Motor neuron (in vitro differentiated cells): Measurements from ENCODE around the gene TPM1. TPM values are rescaled to one million over a fixed set of nuclear protein-coding genes. Genes with fewer than 3 reads are reported as not detected.

Source experiments
- ATAC-seq, 8 experiments: fragments of 200-7000 bp; cut with Tn5 transposase; replicated peaks in 6 of 8; 2 replicates each; pipeline ENCODE4 v1.8.0; 2021; ENCODE audit warnings: mild to moderate bottlenecking in 8 of 8, moderate library complexity in 8 of 8
- H3K27ac ChIP-seq, 2 donors: fragments of 250-450 bp; sonication (Bioruptor Pico); 2 replicates each; pipeline ENCODE4 v1.9.0; 2021; ENCODE audit warnings: antibody characterized with exemption in 2 of 2, mild to moderate bottlenecking in 2 of 2, moderate library complexity in 1 of 2
- H3K4me1 ChIP-seq, 2 donors: fragments of 250-450 bp; sonication (Bioruptor Pico); replicated peaks in 1 of 2; 2 replicates each; pipeline ENCODE4 v1.6.1; 2021; ENCODE audit warnings: antibody characterized with exemption in 2 of 2, mild to moderate bottlenecking in 2 of 2, moderate library complexity in 1 of 2
- H3K4me3 ChIP-seq, 5 donors: fragments of 250-450 bp; sonication (Bioruptor Pico); 2 replicates each; pipeline ENCODE4 v1.9.0; 2021; ENCODE audit warnings: antibody characterized with exemption in 5 of 5, mild to moderate bottlenecking in 5 of 5, moderate library complexity in 4 of 5
- WGBS, 10 experiments: fragments of 450-650 bp; shearing (Covaris generic); methylation state at CpG; one replicate each; pipeline ENCODE4 v1.0.0; 2022; 5-methylcytosine and 5-hydroxymethylcytosine counted together
- in situ Hi-C, 9 experiments: fragments of 400-800 bp; cut with MboI; loops; one replicate each; pipeline ENCODE4 v1.15.0; 2021; ENCODE audit warnings: low sequenced_read_pairs in 9 of 9, low pct_unique_long_range_greater_than_20kb in 2 of 9; ENCODE audit not compliant: unreplicated experiment in 9 of 9
- total RNA-seq, 8 experiments: library from RNA; unstranded; fragments of 300-600 nt; gene quantifications; 2 replicates each; pipeline versions ENCODE4 v1.2.3 to v1.2.4, GENCODE V29; 2022

The TPM1 gene
- total RNA-seq, 8 experiments from 2014 or later, result 34.3 to 1,055 (median 81.7) TPM

DNA sequence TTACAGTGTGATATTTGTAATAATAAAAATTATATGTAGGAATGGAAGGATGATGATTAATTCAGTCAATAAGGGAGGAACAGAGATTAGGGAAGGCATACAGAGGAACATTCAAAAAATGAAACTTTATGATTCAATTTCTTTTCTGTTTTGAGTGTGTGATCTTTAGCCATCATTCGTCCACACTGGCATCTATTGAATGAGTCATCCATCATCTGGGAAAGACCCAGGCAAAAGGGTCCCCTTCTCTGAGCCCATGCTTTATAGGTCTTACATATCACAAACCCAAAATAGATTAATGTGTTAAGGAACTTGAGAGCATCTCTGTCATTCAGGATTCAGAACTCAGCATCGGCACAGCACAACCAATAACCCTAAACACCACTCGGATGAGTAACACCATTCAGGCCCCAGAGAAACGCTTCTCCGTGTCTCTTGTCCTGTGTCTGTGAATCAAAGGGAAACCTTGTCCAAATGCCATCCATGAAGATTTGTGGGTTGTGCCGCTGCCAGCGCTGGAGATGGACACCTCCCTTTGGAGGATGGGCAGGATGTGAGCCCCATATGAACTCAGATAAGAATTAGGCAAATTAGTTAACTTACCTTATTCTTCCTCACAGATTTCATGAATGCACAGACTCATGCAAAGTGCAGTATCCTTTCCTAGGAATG, 21.7 kb upstream of the TPM1 start:
- no peaks in the 10 kb centered on the region for H3K4me1 ChIP-seq

DNA sequence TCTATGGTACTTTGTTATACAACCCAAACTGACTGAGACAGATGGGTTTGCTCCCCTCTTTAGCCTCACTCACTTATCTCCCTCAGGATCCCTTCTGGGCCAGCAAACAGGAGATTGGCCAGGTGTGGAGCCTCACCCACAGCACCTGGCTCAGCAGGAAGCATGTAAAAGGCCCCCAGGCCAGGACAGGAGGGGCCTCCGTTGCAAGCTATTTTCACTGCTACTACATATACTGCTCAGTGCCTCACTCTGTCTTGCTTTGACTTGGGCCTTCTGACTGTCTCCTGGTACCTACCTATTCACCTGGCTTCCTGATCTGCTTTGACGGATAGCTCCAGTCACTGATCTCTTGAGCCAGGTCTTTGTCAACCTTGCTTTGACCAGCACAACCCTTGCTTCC, 20.4 kb upstream of the TPM1 start:
- 80 to 100% (median 95%) methylated on average over 1 to 2 of the region's 2 CpGs; no CpG with 5 or more reads in 2 of the 10 experiments for WGBS, 10 experiments
- Histone ChIP-seq H3K4me3 (no peak overlapping the region), H3K4me1 (no peaks in the 10 kb centered on the region), H3K27ac (no peak overlapping the region)
- in situ Hi-C loops, result no loop called here
- ATAC-seq, result no peak

More for the DNA sequence above, 21.7 kb upstream of the TPM1 start:
- H3K27ac ChIP-seq, result no peak overlapping the region
- no peak for ATAC-seq
- no peak overlapping the region for H3K4me3 ChIP-seq
- in situ Hi-C loops, result no loop called here
- WGBS, 10 experiments, result 24 to 100% (median 83%) methylated on average over 1 to 7 of the region's 7 CpGs; no CpG with 5 or more reads in 2 of the 10 experiments

DNA sequence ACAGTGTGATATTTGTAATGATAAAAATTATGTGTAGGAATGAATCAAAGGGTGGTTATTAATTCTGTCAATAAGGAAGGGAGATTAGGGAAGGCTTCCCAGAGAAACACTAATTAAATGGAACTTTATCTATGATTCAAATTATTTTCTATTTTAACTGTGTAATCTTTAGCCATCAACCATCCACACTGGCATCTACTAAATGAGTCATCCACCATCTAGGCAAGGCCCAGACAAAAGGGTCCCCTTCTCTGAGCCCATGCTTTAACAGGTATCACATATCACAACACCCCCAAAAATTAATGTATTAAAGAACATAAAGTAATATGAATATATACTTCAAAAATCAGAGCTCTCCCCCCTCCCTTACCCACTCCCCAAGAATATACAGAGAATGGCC, 19.9 kb upstream of the TPM1 start:
- Histone ChIP-seq H3K4me1 (no peaks in the 10 kb centered on the region), H3K4me3 (no peak overlapping the region), H3K27ac (no peak overlapping the region)
- no peak for ATAC-seq
- in situ Hi-C loops, result no loop called here

DNA sequence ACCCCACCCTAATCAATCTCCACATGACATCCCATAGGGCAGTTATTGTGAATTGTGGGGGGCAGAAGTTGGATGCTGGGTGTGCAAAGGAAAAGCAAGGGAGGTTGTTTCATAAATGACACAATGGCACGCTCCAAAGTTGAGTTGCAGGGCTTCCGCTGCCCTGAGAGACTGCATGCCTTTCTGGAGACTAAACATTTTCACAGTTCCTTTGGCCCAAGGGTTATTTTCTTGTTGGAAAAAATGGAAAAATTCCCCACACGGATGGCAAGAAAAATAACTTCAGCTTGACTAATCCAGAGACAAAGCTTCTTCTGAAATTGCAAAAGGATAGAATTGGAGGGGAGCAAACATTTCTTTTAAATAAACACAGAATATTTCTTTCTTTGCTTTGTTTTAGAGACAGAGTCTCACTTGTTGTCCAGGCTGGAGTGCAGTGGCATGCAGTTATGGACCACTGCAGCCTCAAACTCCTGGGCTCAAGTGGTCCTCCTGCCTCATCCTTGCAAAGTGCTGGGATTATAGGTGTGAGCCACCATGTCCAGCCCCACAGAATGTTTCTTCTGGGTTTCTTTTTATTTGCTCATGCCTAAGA, 19.1 kb upstream of the TPM1 start:
- WGBS, 10 experiments, result 0 to 100% (median 80%) methylated on average over 1 to 3 of the region's 3 CpGs; no CpG with 5 or more reads in 2 of the 10 experiments
- no peak overlapping the region for H3K4me3 ChIP-seq
- in situ Hi-C loops, result no loop called here
- no peaks in the 10 kb centered on the region for H3K4me1 ChIP-seq
- no peak for ATAC-seq
- H3K27ac ChIP-seq, result no peak overlapping the region

DNA sequence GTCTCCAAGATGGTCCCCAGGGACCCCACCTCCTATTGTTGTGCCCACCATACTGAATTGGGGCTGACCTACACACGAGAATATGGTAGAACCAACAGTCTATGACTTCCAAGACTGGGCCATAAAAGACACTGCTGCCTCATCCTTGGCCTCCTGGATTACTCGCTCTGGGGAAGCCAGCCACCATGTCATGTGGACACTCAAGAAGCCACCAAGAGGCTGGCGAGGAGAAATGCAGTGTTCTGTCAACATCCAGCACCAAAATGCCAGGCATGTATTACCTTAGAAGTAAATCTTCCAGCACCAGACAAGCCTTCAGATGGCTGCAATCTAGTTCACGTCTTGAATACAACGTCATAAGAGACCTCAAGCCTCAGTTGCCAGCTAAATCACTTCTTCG, 17.1 kb upstream of the TPM1 start:
- Histone ChIP-seq H3K4me3 (no peak overlapping the region), H3K4me1 (no peaks in the 10 kb centered on the region), H3K27ac (no peak overlapping the region)
- ATAC-seq, result no peak
- WGBS, 10 experiments, result 40 to 100% (median 86%) methylated on average over 1 to 4 of the region's 6 CpGs; no CpG with 5 or more reads in 2 of the 10 experiments
- in situ Hi-C loops, result loop anchor here in 1 of 9 experiments (25.0 kb wide), 1 partner anchor 238 kb away; no protein-coding TSS in a partner anchor

DNA sequence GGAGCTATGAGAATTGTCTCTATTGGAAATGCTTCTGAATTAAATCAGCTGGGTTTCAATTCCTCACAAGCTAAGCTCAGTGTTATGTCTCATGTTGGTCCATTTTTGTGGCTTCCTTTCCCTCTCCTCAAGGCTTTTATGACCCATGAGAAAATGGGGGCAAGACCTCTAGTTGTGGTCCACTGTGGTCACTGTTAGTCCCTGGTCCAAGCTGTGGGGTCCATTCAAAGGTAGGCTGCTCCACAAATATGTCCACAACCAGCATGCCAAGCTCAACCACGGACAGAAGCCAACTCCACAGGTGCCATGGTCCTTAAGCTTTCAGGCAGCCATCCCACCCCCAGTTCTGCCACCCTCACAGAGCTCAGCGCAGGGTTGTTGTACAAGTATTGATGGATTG, 14.9 kb upstream of the TPM1 start:
- in situ Hi-C loops, result loop anchor here in 1 of 9 experiments (25.0 kb wide), 1 partner anchor 240 kb away; no protein-coding TSS in a partner anchor

DNA sequence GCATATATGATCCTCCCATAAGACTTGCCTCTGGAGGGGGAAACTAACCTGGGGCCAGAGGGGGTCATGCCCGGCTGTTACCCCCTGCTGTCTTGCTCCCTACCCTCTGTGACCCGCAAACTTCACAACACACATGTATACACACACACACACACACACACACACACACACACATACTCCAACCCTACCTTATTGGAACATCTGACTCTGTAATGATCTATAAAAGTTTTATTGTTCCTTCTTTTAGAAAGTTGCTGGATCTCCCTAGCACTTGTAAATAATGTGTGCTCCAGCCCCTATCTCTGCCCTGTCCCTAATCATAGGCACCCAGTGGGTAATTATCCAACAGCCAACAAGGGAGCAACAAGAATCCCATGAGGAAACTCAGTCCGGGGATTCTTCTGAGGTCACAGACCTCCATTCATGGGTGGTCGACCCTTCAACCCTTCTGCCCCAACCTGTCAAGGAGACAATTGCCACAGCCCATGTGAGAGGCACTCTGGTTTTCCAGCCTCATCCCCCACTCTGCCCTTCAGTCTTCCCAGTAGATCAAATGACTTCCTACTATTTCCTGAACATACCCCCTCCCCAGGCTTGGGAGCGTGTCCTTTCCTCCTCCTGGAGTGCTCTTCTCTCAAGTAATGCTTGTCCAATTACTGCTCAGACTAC, 14.0 kb upstream of the TPM1 start:
- 70 to 100% (median 83%) methylated on average over 1 to 4 of the region's 5 CpGs; no CpG with 5 or more reads in 3 of the 10 experiments for WGBS, 10 experiments
- H3K4me3 ChIP-seq, result no peak overlapping the region
- H3K27ac ChIP-seq, result no peak overlapping the region
- in situ Hi-C loops, result loop anchor here in 1 of 9 experiments (25.0 kb wide), 1 partner anchor 241 kb away; no protein-coding TSS in a partner anchor
- H3K4me1 ChIP-seq, result no peaks in the 10 kb centered on the region
- no peak for ATAC-seq

More for the DNA sequence above, 14.9 kb upstream of the TPM1 start:
- no peak for ATAC-seq
- Histone ChIP-seq H3K4me3 (no peak overlapping the region), H3K4me1 (no peaks in the 10 kb centered on the region), H3K27ac (no peak overlapping the region)
- WGBS, 10 experiments, result 40 to 100% (median 64%) methylated on average over 1 to 2 of the region's 2 CpGs; no CpG with 5 or more reads in 4 of the 10 experiments

DNA sequence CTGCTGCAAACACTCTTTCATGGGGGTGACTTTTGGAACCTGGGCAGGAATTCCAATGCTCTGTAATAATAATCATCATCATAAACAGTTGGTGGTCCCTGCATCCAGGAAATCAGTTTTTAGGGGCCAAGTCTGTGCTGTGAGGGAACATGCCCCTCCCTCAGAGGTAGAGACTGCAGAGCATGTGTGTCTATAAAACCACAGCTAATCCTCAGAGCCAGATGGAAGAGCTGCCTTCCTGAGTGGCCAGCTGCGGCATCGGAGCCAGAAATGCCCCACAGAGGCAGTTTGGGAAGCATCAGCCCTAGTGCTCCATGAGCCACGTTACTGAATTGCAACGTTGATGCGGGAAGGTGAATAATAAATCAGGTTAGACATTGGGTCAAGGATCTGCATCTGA, 12.9 kb upstream of the TPM1 start:
- in situ Hi-C loops, result loop anchor here in 1 of 9 experiments (25.0 kb wide), 1 partner anchor 242 kb away; no protein-coding TSS in a partner anchor
- no peaks in the 10 kb centered on the region for H3K4me1 ChIP-seq
- H3K27ac ChIP-seq, result no peak overlapping the region
- peak in 2 of 8 experiments; percentile 46 to 52 for ATAC-seq
- 13 to 100% (median 41%) methylated on average over 1 to 5 of the region's 5 CpGs; no CpG with 5 or more reads in 5 of the 10 experiments for WGBS, 10 experiments
- no peak overlapping the region for H3K4me3 ChIP-seq

DNA sequence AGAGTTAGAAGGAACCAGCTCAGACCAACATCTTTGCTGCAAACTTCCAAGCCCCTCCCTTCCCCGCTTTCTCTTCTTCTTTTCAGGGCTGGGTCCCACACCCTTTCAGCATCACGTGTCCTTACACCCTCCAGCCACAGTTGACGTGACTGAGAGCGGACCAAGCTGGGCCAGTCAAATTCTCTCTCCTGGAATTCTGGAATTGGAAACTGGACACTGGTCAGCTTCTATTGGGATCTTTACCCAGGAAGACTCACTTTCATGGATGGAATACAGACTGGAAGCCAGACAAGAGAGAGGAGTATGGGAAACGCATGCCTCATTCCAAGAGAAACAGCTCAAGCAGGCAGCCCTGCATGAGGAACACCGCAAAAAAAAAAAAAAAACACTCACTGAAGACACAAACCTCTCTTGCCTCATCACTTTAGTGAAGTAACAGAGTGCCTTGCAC, 12.4 kb upstream of the TPM1 start:
- 19 to 100% (median 72%) methylated on average over 1 to 5 of the region's 6 CpGs; no CpG with 5 or more reads in 2 of the 10 experiments for WGBS, 10 experiments
- Histone ChIP-seq H3K4me1 (no peaks in the 10 kb centered on the region), H3K4me3 (no peak overlapping the region), H3K27ac (no peak overlapping the region)
- peak in 3 of 8 experiments; percentile 86 to 98 (median 96) for ATAC-seq
- in situ Hi-C loops, result loop anchor here in 1 of 9 experiments (25.0 kb wide), 1 partner anchor 243 kb away; no protein-coding TSS in a partner anchor

DNA sequence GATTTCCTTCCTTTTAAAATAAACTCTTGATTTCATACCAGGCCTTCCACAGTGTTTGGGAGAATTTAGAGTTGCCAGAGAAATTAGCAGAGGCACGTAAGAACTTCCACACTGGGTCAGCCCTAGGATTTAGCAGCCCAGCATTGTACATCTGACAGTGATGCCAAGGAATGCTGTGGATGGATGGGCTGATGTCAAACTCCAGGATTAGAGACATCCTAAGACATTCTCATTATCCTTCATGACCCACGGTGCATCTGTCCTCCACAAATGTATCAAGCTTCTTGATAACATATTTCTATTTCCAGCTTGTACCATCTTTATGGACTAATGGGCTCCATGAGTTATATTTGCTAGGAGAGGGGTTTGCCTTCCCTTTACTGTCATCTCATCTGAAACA, 8.0 kb upstream of the TPM1 start:
- in situ Hi-C loops, result loop anchor here in 1 of 9 experiments (25.0 kb wide), 1 partner anchor 247 kb away; no protein-coding TSS in a partner anchor
- ATAC-seq, result no peak
- H3K27ac ChIP-seq, result no peak overlapping the region
- no peak overlapping the region for H3K4me3 ChIP-seq
- WGBS, 10 experiments, result 40 to 100% (median 88%) methylated on average over 1 to 2 of the region's 2 CpGs; no CpG with 5 or more reads in 1 of the 10 experiments
- no peaks in the 10 kb centered on the region for H3K4me1 ChIP-seq

DNA sequence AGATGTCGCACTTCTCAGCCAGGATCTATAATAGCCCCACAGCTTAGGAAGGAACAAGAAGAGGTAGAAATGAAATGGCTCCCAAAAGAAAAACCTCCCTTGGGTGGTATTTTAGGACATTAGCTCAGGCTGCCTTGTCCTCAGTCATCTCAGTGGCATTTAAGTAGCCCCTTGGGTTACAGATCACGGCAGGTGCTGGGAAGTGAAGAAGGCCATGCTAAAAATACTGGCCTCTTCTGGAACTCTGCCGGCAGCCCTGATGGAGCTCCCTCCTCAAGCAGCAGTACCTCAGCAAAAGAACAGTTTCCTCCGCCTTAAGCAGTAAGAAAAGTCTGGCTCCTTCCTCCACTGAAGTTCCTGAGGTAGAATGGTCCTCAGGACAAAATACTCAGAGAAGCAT, 7.3 kb upstream of the TPM1 start:
- 85 to 100% (median 100%) methylated on average over 1 to 4 of the region's 4 CpGs; no CpG with 5 or more reads in 3 of the 10 experiments for WGBS, 10 experiments

DNA sequence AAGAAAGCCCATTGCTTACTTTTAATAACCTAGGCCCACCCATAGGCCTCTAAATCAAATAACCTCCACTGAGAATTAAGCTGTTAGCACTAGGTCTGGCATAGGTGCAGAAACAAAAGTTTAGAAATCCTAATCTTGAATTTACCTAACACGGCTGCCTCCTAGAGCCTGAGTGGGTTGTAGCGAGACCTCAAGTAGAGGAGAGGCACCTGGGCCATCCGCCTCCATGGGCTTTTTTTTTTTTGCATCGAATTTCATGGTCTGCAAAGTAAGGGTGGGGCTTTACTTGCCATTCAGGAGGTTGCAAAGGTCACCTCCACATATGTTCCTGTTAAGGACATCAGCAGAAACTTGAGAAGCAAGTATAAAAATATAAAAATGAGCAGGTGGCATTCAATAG, 6.6 kb upstream of the TPM1 start:
- in situ Hi-C loops, result loop anchor here in 1 of 9 experiments (25.0 kb wide), 1 partner anchor 249 kb away; no protein-coding TSS in a partner anchor
- Histone ChIP-seq H3K4me3 (no peak overlapping the region), H3K27ac (no peak overlapping the region), H3K4me1 (no peaks in the 10 kb centered on the region)
- peak in 2 of 8 experiments; percentile 53 to 54 for ATAC-seq
- WGBS, 10 experiments, result 20 to 86% (median 61%) methylated on average over 2 to 4 of the region's 4 CpGs; no CpG with 5 or more reads in 2 of the 10 experiments

More for the DNA sequence above, 7.3 kb upstream of the TPM1 start:
- Histone ChIP-seq H3K4me3 (no peak overlapping the region), H3K4me1 (no peaks in the 10 kb centered on the region), H3K27ac (no peak overlapping the region)
- ATAC-seq, result no peak
- in situ Hi-C loops, result loop anchor here in 1 of 9 experiments (25.0 kb wide), 1 partner anchor 248 kb away; no protein-coding TSS in a partner anchor
